Kidney glomerular epithelial cell (primary cell): Measurements from ENCODE around the gene RASGRP2.

Source experiments
- DNase-seq: peaks from one replicate; lab custom pipeline; 2025; lab: John Stamatoyannopoulos, UW

The RASGRP2 gene

GRCh38 chr11:64743591-64744543, at the start of gene RASGRP2:
TSS of gene RASGRP2 (minus strand) at chr11:64744142. CDS start at chr11:64742866, 1,276 bp downstream.
- no peak for DNase-seq

DNA sequence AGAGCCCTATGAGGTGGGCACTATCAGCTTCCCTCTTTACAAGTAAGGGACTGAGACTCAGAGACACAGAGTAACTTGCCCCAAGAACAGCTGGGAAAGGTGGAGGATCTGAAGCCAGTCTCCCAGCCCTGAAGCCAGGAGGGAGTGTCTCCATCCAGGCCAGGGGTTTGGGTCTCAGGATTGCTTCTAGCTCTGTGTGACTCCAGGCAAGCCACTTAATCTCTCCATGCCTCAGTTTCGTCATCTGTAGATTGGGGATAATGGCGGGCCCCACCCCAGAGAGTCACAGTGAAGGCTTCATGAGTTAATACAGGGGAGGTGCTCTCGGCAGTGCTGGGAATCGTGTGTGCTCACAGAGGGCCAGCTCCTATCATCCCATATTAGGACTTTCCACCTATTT, 48.5 kb upstream of the RASGRP2 start:
- no peak for DNase-seq

- no peak for DNase-seq
Measured at GRCh38 chr11:64791781-64792291, 47.9 kb upstream of the RASGRP2 start.

GRCh38 chr11:64790205-64791095, 46.5 kb upstream of the RASGRP2 start:
- no peak for DNase-seq

GRCh38 chr11:64789331-64790204, 45.6 kb upstream of the RASGRP2 start:
- no peak for DNase-seq

- no peak for DNase-seq
Measured at GRCh38 chr11:64788321-64789215, 44.6 kb upstream of the RASGRP2 start.

GRCh38 chr11:64787526-64788320, 43.8 kb upstream of the RASGRP2 start:
- peak; percentile 20 for DNase-seq

DNA sequence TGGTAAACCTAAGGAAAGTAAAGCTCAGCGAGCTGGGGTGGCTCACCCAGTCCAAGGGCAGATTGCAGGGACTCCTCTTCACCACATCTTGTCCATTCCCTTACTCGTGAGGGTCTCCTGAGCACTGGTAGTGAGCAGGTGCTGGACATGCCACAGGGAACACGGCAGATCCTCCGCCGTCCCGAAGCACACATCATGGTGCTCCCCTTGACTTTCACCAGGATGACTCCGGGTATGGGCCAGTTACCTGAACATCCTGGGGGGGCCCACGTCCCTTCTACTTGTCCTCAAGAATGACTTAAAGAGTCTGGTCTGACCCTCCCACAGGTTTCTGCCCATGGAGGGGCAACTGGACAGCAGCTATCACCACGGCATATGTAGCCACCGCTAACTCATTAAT, 42.4 kb upstream of the RASGRP2 start:
- no peak for DNase-seq

- no peak for DNase-seq
Measured at GRCh38 chr11:64784813-64785581, 41.1 kb upstream of the RASGRP2 start.

DNA sequence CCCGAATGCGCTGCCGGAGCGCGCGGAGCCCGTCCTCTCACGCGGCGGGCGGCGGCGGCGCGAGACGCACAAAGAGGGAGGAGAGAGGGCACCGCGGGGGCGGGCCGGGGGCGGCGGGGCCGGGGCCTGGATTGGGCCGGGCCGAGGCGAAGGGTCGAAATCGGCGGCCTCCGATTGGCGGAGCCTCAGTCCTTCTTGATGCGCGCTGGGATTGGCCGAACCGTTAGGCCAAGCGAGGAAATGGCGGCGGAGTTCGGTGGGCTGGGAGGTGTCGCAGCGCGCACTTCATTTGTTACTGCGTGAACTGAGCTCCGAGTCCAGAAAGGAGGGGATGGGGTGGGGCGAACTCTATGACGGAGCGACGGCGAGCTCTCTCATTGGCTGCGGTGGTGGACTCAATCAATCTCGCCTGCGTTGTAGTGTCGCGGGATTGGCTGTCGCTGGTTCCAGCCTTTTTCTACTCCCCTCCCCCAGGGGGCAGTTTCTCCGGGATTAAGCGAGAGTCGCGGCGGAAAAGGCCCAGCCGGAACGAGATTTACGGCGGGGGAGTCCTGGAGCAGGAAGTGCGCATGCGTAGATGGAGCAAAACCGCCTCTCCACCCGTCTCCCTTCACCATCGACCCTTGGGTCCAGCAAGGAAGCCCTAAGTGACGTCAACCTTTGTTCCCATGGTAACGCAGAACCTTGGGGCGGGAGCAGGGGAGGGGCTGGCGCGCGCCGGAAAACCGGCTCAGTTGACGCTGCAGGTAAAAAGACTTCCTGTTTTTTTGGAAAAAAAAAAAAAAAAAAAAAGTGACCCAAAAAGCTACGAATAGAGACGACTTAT, 34.7 kb upstream of the RASGRP2 start, which contains the start of gene SF1:
SF1 (minus strand) TSS at position 70 of the 826 bp plus-strand sequence. CDS start 150 bp downstream, outside the sequence.
- DNase-seq: peak; percentile 100

DNA sequence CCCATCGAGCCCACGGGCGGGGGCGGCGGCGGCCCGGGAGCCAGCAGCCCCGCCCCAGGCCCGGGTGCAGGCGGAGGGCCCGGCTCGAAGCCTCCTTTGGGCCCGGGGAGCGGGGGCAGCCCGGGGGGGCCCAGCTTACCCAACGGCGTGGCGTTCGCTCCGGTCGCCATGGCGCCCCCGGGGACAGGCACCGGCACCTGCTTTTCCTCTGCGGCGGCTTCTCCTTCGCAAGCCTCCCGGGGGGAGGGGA, 34.2 kb upstream of the RASGRP2 start:
- no peak for DNase-seq

DNA sequence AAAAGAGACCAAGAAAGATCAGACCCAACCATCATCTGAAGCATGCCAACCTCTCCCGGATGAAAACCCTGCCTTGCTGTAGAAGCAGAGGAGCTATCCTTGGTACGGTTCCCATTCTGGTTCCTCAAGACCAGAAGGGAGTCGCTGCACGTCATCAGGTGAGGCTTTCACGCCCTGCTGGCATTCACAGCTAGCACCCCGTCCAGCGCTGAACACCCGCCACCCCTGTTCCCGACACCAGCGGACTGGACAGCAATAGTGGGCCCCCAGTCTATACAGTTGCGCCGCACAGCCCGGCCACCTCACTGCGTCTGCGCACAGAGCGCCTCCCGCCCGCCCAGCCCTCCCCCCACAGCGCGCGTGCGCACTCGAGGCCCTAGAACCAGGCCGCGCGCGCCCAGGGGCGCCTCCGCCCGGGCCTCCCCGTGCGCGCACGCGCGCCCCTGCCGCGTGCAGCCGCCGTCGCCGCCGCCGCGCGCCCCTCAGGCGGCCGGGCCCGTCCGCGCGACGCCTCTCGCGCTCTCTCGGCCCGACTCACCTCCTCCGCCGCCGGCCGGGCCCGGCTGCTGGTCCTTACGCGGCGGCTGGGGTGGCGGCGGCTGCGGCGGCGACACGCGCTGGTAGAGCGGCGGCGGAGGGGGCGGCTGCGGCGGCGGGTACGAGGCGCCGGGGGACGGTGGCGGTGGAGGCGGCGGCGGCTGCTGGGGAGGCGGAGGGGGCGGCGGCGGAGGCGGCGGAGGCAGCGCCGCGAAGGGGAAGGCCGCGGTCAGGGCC, 33.7 kb upstream of the RASGRP2 start:
- DNase-seq: peak; percentile 42

DNA sequence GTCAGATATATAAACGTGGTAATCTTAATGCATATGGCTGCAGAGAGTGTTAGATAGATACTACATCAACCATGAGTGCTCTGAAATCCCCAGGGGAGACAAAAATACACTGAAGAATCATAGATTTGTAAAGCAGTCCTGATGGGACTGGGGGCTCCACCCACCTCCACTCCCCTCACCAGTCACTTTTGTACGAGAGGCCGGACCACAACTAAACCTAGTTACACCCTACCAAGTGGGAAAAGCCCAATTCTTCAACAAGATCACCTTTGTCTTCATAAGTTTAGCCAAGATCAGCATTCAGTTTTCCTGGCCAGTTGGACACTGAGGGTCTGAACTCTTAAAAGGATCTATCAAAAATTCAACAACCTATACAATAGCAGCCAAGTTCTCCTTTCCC, 32.9 kb upstream of the RASGRP2 start:
- DNase-seq: no peak

DNA sequence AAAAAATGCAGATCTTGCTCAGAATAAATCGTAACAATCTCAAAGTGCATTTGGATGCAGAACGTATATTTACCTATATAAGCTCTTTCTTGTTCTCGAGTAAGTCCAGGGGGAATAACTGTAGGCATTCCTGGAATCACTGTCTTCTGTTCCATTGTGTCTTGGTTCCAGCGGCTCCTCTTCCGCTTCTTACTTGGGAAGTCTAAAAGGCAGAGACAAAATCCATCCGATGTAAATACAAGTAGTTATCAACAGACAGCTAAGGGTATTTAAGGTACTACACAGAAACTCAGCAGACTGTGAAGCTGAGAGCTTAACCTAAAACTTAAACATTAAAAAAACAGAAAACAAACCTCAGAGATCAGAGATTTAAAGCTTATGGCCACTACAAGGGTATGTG, 32.5 kb upstream of the RASGRP2 start:
- no peak for DNase-seq

DNA sequence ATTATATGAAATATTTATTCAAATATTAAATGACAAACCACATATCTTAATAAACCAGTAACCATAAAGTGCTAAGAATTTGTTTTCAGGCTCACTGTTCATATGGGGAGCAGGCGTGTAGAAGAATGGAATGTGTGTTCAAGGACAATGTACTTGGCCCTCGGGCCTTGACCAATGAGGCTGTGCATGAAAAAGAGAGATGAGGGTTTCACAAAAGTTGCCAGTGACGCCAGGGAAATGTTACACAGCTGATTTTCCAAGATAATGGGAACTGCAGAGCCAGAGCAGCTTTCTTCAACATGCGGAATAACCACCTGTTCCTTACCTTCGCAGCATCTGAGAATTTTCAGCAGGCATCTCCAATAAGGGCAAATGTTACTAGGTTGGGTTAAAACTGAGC, 30.2 kb upstream of the RASGRP2 start:
- DNase-seq: no peak

- DNase-seq: no peak
Measured at GRCh38 chr11:64772303-64773018, 28.5 kb upstream of the RASGRP2 start.

GRCh38 chr11:64771861-64772260, 27.9 kb upstream of the RASGRP2 start:
- DNase-seq: no peak
